Measurements from ENCODE around the gene COX5A.
"Not testable (repeated sequence)": the region's sequence is repeated elsewhere in the genome, so short reads cannot be mapped to it uniquely, and the experiment has no call there.

DNA sequence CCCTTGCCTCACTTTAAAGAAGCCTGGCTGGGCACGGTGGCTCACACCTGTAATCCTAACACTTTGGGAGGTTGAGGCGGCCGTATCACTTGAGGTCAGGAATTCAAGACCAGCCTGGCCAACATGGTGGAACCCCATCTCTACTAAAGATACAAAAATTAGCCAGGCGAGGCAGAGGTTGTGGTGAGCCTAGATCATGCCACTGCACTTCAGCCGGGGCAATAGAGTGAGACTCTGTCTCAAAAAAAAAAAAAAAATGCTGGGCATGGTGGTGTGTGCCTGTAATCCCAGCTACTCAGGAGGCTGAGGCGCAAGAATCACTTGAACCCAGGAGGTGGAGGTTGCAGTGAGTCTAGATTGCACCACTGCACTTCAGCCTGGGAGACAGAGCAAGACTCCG lies 43.5 kb downstream of the COX5A start:
- TF ChIP-seq, protein P1, sequence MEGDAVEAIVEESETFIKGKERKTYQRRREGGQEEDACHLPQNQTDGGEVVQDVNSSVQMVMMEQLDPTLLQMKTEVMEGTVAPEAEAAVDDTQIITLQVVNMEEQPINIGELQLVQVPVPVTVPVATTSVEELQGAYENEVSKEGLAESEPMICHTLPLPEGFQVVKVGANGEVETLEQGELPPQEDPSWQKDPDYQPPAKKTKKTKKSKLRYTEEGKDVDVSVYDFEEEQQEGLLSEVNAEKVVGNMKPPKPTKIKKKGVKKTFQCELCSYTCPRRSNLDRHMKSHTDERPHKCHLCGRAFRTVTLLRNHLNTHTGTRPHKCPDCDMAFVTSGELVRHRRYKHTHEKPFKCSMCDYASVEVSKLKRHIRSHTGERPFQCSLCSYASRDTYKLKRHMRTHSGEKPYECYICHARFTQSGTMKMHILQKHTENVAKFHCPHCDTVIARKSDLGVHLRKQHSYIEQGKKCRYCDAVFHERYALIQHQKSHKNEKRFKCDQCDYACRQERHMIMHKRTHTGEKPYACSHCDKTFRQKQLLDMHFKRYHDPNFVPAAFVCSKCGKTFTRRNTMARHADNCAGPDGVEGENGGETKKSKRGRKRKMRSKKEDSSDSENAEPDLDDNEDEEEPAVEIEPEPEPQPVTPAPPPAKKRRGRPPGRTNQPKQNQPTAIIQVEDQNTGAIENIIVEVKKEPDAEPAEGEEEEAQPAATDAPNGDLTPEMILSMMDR (IDR thresholded peaks at IDR 0.05): not testable (repeated sequence)
- TF ChIP-seq POLR2A (IDR thresholded peaks at IDR 0.05): not testable (repeated sequence)
